IPS-20b (cell line): ENCODE results near the gene RAF1.

Experiments
- H3K27ac ChIP-seq: one replicate; pipeline ENCODE4 v1.5.1; 2013; ENCODE audit warnings: low read length
- H3K27me3 ChIP-seq: 2 replicates; pipeline ENCODE4 v1.6.1; 2013; ENCODE audit warnings: mild to moderate bottlenecking, low read length, inconsistent platforms; ENCODE audit not compliant: insufficient read depth
- H3K36me3 ChIP-seq: 2 replicates; pipeline ENCODE4 v1.6.1; 2013; ENCODE audit warnings: low read depth, mild to moderate bottlenecking, inconsistent platforms, low read length, moderate library complexity; ENCODE audit not compliant: insufficient read depth
- H3K4me1 ChIP-seq: 2 replicates; pipeline ENCODE4 v1.6.1; 2013; ENCODE audit warnings: mild to moderate bottlenecking, control low read depth, inconsistent platforms, low read length, moderate library complexity; ENCODE audit not compliant: insufficient read depth
- H3K4me3 ChIP-seq: 2 replicates; pipeline ENCODE4 v1.5.1; 2013; ENCODE audit warnings: mild to moderate bottlenecking, low read length, inconsistent platforms
- H3K9ac ChIP-seq: 2 replicates; pipeline ENCODE4 v1.6.1; 2013; ENCODE audit warnings: low read depth, mild to moderate bottlenecking, inconsistent platforms, low read length, moderate library complexity
- H3K9me3 ChIP-seq: 2 replicates; pipeline ENCODE4 v1.6.1; 2013; ENCODE audit warnings: mild to moderate bottlenecking, low read depth, low read length, inconsistent platforms; ENCODE audit not compliant: insufficient read depth

Gene RAF1

DNA sequence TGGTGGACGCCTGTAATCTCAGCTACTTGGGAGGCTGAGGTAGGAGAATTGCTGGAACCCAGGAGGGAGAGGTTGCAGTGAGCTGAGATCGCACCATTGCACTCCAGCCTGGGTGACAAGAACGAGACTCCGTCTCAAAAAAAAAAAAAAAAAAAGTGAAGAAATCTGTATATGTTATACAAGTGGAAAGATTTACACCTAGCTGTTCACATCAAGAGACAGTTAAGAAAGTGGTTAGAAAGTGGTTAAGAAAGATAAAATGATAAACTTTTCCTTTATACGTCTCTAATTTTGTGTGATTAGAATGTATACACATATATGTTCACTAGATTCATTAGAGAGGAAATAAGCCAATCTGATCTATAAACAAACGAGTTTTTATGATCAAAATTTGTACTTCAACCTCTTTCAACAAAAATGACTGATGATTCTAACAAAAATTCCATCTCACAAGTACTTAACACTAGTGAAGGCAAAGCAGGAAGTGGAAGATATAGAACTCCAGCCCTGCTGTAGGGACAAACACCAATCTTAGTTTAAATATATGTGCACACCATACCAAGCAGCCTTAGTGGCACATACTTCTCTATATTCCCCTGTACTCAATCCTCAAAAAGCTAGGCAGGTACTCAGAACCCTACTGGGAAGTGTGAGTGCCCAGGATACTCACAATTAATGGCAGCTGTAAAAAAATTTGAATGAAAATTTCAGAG lies 51.2 kb downstream of the RAF1 start:
- H3K9ac ChIP-seq = no peak overlapping the region
- peaks cover 74% of the 10 kb centered on the region for H3K36me3 ChIP-seq
- no peak overlapping the region for H3K4me3 ChIP-seq
- H3K4me1 ChIP-seq = no peaks in the 10 kb centered on the region
- no peaks in the 10 kb centered on the region for H3K9me3 ChIP-seq
- H3K27me3 ChIP-seq = no peaks in the 10 kb centered on the region
- H3K27ac ChIP-seq = no peak overlapping the region

DNA sequence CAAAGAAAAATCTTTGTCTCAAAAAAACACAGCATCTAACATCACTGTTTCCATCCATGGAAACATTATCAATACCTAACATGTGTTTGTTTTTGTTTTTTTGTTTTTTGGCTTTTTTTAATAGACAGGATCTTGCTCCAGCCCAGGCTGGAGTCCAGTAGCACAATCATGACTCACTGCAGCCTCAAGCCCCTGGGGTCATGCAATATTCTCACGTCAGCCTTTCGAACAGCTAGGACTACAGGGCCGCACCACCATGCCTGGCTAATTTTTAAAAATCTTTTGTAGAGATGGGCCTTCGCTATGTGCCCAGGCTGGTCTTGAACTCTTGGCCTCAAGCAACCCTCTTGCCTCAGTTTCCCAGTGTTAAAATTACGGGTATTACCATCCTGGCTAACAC lies 52.8 kb downstream of the RAF1 start:
- H3K27ac ChIP-seq = no peak overlapping the region
- no peaks in the 10 kb centered on the region for H3K9me3 ChIP-seq
- no peaks in the 10 kb centered on the region for H3K27me3 ChIP-seq
- H3K4me1 ChIP-seq = no peaks in the 10 kb centered on the region
- H3K36me3 ChIP-seq = peaks cover 72% of the 10 kb centered on the region
- H3K9ac ChIP-seq = no peak overlapping the region
- no peak overlapping the region for H3K4me3 ChIP-seq

DNA sequence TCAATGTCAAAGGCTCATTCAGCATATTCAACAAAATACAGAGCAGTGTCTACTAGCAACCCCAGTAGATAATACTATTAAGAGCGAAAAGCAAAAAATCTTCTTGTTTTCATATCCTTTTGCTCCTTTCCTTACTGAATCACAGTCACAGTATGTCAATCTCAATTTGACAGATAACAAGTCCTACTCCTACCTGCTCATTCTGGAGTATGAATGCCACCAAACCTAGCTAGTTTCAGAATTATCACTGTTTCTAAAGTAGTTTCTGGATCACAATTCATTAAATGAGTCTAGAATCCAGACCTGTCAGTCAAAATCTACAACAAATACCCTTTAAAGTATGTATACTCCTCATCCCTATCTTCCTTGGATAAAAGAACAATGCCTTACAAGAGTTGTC lies 55.5 kb downstream of the RAF1 start:
- Histone ChIP-seq H3K27ac (no peak overlapping the region), H3K4me3 (no peak overlapping the region), H3K9ac (no peak overlapping the region), H3K4me1 (no peaks in the 10 kb centered on the region), H3K27me3 (no peaks in the 10 kb centered on the region), H3K36me3 (peaks cover 83% of the 10 kb centered on the region), H3K9me3 (no peaks in the 10 kb centered on the region)

DNA sequence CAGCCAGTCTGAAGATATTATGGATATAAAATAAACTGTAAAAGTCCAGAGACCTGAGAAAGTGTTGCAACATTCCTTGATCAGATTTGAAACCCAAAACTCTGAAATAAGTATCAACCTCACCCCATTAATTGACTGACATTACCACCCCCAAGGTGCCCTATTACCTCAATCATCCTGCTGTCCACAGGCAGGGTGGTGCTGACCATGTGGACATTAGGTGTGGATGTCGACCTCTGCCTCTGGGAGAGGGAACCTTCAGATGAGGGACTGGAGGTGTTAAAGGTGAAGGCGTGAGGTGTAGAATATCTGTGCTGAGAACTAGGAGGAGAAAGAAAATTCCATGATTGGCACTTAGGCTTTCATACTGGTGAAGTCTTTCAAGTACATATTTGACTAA lies 59.9 kb downstream of the RAF1 start:
- no peaks in the 10 kb centered on the region for H3K9me3 ChIP-seq
- H3K27ac ChIP-seq = no peak overlapping the region
- H3K27me3 ChIP-seq = no peaks in the 10 kb centered on the region
- H3K4me3 ChIP-seq = no peak overlapping the region
- peaks cover 94% of the 10 kb centered on the region for H3K36me3 ChIP-seq
- H3K4me1 ChIP-seq = no peaks in the 10 kb centered on the region
- no peak overlapping the region for H3K9ac ChIP-seq

DNA sequence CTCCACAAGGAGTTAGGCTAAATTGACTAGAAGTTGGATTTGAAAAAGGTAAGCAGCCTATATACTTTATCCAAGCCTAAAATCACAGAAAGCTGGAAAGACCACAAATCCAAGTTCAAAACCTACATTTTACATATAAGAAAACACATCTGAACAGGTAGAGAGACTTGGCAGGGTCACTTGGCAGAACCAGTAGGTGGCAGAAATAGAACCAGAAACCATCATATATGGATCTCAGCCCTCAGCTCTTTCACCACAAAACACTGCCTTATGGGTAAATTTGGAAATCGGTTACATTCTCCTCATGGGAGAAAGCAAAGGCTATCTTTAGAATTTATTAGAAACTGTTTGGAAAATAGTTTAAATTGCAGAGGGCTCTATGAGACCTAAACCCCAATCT lies 62.8 kb downstream of the RAF1 start:
- H3K27ac ChIP-seq = no peak overlapping the region
- no peak overlapping the region for H3K4me3 ChIP-seq
- H3K9me3 ChIP-seq = no peaks in the 10 kb centered on the region
- H3K4me1 ChIP-seq = no peaks in the 10 kb centered on the region
- H3K36me3 ChIP-seq = peaks cover 95% of the 10 kb centered on the region
- H3K9ac ChIP-seq = no peak overlapping the region
- H3K27me3 ChIP-seq = no peaks in the 10 kb centered on the region

DNA sequence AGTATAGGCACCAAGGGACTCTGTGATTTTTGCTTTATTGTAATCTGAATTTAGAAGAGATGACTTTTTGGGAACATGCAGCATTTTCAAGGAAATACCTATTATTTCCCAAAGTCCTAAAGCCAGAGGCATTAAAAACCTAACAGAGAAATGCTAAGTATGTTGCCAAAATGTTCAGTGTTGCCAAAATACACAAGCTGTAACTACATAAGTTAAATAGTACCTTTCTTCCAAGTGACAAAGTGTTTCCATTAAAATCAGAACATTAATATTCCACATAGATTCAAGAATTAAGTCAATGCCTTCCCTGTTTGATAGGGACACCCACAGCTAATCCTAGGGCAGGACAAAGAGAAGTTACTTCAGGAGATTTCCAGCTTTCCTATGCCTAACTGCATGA lies 65.0 kb downstream of the RAF1 start:
- peaks cover 95% of the 10 kb centered on the region for H3K36me3 ChIP-seq
- no peaks in the 10 kb centered on the region for H3K9me3 ChIP-seq
- H3K27ac ChIP-seq = no peak overlapping the region

DNA sequence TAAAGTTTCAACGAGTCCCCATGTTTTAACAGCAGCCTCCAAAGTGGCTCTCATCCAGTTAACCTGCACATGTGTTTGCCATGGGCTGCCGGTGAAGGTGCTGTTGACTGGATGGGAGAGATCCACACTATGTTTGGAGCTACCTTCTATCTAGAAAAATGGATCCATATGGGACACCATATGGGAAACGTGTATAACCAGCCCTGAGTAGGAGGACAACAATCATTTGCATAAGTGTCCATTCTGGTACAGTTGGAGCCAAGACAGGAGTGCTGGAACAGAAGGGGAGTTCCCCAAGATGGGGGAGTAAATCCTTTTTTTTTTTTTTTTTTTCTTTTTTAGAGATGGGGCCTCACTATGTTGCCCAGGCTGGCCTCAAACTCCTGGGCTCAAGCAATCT lies 70.4 kb downstream of the RAF1 start:
- H3K9ac ChIP-seq = no peak overlapping the region
- peaks cover 96% of the 10 kb centered on the region for H3K36me3 ChIP-seq
- H3K4me1 ChIP-seq = no peaks in the 10 kb centered on the region
- no peaks in the 10 kb centered on the region for H3K9me3 ChIP-seq
- no peak overlapping the region for H3K4me3 ChIP-seq
- no peaks in the 10 kb centered on the region for H3K27me3 ChIP-seq
- H3K27ac ChIP-seq = no peak overlapping the region

More for the DNA sequence above, 65.0 kb downstream of the RAF1 start:
- H3K9ac ChIP-seq = no peak overlapping the region
- H3K4me1 ChIP-seq = no peaks in the 10 kb centered on the region
- no peaks in the 10 kb centered on the region for H3K27me3 ChIP-seq
- no peak overlapping the region for H3K4me3 ChIP-seq

DNA sequence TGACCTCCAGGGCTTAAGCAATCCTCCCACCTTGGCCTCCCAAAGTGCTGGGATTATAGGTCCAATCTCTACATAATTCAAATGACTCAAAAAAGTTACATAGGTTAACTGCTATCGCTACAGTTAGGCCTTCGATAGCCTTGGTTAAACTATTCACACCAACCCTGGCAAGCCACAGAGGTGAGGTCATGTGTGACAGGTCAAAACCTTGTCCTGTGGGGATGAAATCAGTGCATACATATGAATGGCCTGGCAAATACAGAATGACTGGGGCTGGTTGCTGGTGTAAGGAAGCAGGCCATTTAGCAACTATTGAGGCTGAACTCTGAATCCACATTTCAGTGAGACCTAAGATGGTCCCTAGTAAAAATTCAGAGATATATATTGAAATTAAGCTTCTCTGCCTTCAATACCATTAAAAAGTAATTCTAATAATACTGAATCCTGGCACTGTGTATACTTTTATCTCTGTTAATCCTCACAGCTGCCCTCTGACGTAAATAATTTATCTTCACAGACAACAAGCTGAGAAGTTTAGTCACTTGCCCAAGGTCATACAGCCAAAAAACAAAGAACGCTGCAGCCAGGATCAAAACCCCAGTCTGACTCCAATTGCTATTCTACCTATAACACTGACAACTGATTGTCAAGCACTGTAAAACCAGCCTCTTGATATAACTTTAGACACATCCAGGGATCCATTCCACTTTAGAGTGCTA lies 71.8 kb downstream of the RAF1 start:
- no peaks in the 10 kb centered on the region for H3K9me3 ChIP-seq
- no peak overlapping the region for H3K9ac ChIP-seq
- H3K4me1 ChIP-seq = no peaks in the 10 kb centered on the region
- no peaks in the 10 kb centered on the region for H3K27me3 ChIP-seq
- peaks cover 96% of the 10 kb centered on the region for H3K36me3 ChIP-seq
- no peak overlapping the region for H3K4me3 ChIP-seq
- H3K27ac ChIP-seq = no peak overlapping the region

DNA sequence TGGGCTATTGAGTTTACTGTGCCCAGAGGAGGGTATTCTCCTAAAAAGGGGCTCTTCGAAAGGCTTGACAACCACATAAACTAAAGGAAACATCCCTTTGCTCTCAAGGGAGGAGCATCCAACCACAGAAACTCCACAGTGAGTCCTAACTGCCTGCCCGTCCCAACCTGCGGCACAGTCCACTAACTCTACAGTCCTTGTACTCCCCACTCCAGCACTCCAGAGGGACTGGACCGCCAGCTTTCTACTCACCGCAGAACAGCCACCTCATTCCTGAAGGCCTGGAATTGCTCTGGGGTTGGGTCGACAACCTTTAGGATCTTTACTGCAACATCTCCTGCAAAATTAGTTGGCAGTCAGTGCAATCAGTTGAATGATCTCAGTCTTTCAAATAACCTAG lies 72.5 kb downstream of the RAF1 start:
- no peak overlapping the region for H3K4me3 ChIP-seq
- H3K27me3 ChIP-seq = no peaks in the 10 kb centered on the region
- H3K36me3 ChIP-seq = peaks cover 97% of the 10 kb centered on the region
- H3K4me1 ChIP-seq = no peaks in the 10 kb centered on the region
- H3K9ac ChIP-seq = no peak overlapping the region
- no peaks in the 10 kb centered on the region for H3K9me3 ChIP-seq
- no peak overlapping the region for H3K27ac ChIP-seq

DNA sequence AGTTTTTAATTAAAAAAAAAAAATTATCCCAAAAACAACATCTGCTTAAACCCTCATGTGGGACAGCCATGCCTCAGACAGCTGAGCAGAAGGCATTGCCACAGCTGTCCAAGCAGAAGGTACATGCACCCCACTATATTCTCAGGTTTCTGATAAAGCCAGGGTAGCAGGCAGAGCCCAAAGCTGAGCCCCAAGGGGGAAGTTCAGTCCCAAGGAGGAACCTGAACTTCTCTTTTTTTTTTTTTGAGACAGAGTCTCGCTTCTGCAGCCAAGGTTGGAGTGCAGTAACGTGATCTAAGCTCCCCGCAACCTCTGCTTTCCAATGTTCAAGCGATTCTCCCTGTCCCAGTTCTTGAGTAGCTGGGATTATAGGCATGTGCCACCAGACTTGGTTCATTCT lies 73.8 kb downstream of the RAF1 start:
- Histone ChIP-seq H3K27me3 (no peaks in the 10 kb centered on the region), H3K9me3 (no peaks in the 10 kb centered on the region), H3K9ac (no peak overlapping the region), H3K36me3 (peaks cover 99% of the 10 kb centered on the region), H3K27ac (no peak overlapping the region), H3K4me3 (no peak overlapping the region), H3K4me1 (no peaks in the 10 kb centered on the region)

DNA sequence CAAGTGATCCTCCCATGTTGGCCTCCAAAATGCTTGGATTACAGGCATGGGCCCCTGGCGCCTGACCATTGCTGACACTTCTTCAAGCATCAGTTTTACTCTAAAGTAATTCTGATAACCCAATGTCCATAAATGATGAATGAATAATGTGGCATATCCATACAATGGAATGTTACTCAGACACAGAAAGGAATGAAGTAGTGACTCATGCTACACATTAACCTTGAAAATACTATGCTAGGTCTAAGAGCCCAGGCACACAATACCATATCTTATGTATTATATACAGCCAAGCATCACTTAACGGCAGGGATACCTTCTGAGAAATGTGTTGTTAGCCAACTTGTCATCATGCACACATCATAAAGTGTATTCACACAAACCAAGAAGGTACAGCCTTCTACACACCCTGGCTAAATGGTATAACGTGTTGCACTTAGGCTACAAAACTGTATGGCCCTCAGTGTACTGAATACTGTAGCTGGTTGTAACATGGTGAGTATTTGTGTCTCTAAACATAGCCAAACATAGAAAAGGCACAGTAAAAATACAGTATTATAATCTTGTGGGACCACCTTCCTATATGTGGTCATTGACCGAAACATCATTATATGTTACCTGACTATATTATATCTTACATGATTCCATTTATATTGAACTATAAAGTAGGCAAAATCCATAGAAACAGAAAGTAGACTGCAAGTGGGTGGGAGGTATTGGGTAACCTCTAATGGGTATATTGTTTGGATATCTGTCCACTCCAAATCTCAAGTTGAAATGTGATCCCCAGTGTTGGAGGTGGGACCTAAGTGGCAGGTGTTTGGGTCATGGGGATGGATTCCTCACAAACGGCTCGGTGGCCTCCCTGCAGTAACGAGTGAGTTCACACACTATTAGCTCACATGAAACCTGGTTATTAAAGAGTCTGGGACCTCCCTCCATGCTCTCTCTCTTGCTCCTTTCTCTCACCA lies 75.6 kb downstream of the RAF1 start:
- Histone ChIP-seq H3K4me1 (no peaks in the 10 kb centered on the region), H3K4me3 (no peak overlapping the region), H3K27ac (no peak overlapping the region), H3K9ac (no peak overlapping the region), H3K36me3 (peaks cover 99% of the 10 kb centered on the region), H3K27me3 (no peaks in the 10 kb centered on the region), H3K9me3 (no peaks in the 10 kb centered on the region)
